HG02623 (cell line): ENCODE data around the gene ARSI.

Experiments used
- ATAC-seq: cut with Tn5 transposase; IDR thresholded peaks from one replicate; pipeline ENCODE4 v1.9.1; 2021; ENCODE audit warnings: moderate library complexity; ENCODE audit not compliant: unreplicated experiment

ARSI gene

DNA sequence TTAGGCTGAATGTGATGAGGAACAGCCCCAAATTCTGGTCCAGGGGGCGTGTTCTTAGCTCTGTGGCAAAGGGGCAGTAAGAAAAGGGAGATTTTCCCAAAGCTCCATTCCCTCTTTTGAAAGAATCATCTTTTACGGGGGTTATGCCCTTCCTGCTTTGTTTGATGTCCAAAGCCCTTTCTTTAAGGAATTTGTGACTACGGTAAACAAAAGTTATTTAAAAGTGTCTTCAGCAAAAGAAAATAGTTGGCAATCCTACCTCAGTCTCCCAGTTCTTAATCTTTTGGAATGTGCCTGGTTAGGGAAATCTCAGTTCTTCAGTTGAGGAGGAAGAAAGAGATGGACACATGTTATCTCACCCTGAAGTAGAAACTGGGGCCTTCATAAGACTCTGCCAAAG is 24.4 kb upstream of the ARSI start:
- no peak for ATAC-seq

GRCh38 chr5:150326707-150327106 is 24.0 kb upstream of the ARSI start:
- ATAC-seq = no peak

DNA sequence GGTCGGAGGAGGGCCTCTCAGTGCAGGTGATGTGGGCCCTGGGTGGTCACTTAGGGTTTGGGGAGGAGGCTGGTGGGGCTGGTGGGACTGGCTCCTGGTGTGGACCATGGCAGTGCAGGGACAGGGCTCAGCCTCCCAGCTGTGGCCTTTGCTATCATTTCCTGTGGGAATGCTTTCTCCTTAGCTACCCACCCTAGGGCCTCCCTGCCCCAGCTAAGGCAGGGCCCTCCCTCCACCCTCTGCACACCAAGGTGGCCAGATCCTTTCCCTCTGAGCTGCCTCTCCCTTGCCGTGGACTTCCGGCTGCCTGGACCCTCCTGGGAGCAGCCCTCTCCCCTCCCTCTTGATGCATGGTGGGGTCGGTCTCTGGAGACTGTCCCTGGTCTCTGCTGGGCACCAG is 22.7 kb upstream of the ARSI start:
- no peak for ATAC-seq

- ATAC-seq = no peak
Observed at GRCh38 chr5:150323819-150324218, 21.1 kb upstream of the ARSI start.

DNA sequence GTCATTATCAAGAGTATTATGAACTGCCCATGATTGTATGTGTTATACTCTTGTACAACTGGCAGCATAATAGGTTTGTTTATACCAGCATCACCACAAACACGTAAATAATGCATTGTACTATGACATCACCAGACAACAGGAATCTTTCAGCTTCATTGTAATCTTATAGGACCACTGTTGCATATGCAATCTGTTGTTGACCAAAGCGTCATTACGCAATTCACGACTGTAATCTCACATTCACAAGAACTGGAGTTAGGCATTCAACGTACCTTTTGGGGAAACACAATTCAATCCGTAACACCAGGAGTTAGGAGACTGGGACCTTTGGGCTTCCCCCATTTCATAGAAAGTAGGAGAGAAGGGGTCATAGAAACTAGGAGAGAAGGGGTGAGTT is 20.4 kb upstream of the ARSI start:
- ATAC-seq = no peak

- ATAC-seq = no peak
Observed at GRCh38 chr5:150322202-150322601, 19.5 kb upstream of the ARSI start.

- ATAC-seq = no peak
Observed at GRCh38 chr5:150321784-150322183, 19.1 kb upstream of the ARSI start.

DNA sequence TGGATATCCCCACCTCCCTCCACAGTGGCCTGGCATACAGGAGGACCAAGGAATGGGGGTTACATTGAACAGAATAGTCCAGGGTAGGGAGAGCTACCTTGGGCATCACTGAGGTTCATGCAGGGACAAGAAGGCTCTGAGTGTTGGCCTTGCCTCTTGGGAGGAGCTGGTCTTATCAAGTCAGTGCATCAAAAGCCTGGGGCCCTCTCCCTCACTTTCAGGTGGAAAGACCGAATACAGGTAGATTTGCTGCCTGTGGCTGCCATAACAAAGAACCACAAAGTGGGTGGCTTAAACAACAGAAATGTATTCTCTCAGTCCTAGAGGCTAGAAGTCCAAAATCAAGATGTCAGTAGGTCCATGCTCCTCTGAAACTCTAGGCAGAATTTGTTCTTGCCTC is 18.5 kb upstream of the ARSI start:
- no peak for ATAC-seq

- no peak for ATAC-seq
Observed at GRCh38 chr5:150320044-150320613, 17.4 kb upstream of the ARSI start.

DNA sequence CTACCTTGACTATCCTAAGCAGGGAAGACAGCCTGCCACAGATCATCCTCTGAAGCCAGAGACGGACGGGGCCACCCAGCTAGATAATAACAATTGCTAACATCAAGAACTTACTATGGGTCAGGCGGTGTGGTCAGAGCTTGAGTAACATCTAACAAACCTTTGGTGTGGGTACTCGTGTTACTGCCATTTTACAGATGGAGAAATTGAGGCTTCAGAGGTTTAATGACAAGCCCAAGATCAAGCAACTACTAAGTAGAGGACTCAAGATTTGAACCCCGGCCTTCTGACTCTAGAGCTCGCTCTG is 16.7 kb upstream of the ARSI start:
- no peak for ATAC-seq

- ATAC-seq = no peak
Observed at GRCh38 chr5:150318613-150319483, 16.1 kb upstream of the ARSI start.

DNA sequence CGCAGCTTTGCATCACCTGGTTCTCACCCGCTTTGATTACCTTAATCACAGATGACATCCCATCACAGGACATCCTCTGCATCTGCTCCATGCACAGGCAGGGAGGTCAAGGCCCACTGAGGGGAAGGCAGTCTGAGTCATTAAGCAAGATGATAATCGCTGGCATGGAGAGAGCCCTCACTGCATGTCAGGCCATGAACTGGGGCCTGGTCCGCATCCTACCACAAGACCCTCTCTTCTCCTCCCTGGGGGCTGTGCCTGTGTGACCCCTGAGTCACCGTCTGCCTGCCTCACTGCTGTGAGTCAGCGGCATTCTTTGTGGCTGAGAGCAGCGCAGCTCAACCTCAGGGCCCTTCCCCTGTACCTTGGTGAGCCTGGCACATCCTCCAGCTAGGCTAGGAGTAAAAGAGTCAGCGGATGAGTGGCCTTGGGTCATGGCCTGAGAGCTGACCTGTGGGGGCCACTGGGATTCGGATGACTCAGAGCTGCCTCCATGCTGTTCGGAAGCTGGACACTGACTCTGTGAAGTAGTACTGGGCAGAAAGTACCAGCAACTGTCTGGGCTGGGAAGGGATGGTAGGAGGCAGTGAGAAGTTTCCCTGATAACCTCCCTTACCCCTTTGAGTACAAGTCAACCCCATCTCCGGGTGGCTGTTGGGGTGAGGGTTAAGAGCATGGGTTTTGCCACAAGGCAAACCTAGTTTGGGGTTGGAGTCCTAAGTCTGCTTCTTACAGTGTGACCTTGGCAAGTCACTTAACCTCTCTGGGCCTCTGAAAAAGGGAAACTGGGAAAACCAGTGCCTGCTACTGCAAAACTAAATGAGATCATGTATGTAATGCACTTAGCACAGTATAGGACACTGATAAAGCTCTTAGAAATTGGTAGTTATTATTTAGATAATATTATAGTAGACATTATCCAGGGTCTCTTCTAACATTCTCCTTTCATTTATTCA is 14.6 kb upstream of the ARSI start:
- no peak for ATAC-seq

DNA sequence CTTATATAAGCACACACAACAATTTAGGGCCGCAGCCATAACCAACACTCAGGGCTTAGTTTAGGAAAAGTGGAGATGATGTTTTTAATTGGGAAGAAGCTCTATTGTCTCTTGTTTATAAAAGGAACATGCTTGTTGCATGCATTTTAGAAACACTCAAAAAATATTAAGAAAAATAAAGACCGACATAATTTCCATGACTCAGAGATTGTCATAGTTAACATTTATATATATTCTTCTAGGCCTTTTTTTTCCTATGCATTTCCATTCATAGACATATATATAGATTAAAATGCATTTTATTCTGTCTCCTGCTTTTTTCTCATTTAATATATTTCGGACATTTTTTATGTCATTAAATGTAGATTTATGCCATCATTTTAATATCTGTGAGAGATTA is 13.6 kb upstream of the ARSI start:
- ATAC-seq = no peak

DNA sequence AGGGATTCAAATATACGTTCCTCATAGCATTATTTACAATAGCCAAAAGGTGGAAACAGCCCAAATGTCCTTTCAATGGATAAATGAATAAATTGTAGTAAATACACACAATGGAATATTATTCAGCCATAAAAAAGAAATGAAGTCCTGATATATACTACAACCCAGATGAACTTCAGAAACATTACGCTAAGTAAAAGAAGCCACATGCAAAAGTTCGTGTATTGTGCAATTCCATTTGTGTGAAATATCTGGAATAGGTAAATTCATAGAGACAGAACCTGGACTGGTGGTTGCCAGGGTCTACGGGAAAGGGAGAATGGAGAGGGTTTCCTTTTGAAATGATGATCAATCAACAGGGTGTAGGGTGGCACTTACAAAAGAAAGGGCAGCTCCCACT is 12.5 kb upstream of the ARSI start:
- ATAC-seq = no peak

- no peak for ATAC-seq
Observed at GRCh38 chr5:150313921-150314716, 11.4 kb upstream of the ARSI start.

DNA sequence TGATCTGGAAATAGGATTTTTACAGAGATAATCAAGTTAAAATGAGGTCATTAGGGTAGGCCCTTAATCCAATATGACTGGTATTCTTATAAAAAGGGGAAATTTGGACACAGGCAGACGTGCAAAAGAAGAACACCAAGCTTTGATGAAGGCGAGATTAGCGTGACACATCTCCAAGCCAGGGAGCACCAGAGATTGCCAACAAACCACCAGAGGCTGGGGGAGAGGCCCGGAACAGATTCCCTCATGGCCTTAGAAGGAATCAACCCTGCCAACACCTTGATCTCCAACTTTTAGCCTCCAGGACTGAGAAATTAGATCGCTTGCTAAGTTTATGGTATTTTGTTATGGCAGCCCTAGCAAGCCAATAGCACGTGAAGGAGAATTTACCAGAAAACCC is 10.8 kb upstream of the ARSI start:
- ATAC-seq = no peak

- ATAC-seq = no peak
Observed at GRCh38 chr5:150312518-150312917, 9.8 kb upstream of the ARSI start.

GRCh38 chr5:150311015-150311692 is 8.4 kb upstream of the ARSI start:
- no peak for ATAC-seq

DNA sequence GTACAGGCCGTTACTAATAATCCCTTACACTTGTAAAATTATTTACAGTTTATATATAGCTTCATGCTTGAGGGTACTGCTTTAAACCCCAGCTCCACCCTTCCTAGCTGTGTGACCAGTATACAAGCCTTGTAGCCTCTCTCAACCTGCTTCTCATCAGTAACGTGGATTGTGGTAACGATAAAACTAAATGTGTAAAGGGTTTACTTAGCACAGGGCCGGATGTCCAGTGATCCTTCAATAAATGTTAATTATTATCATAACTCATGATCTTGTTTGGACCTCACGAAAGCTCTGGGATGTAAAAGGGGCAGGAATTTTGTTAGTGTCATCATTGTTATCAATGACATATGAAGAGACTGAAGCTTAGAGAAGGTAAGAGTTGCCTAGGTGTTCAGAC is 7.5 kb upstream of the ARSI start:
- no peak for ATAC-seq

GRCh38 chr5:150309886-150310239 is 7.2 kb upstream of the ARSI start:
- ATAC-seq = no peak
